Measurements from ENCODE around the gene SLC9B2. TPM values are rescaled to one million over a fixed set of nuclear protein-coding genes. Genes with fewer than 3 reads are reported as not detected.

SLC9B2 gene
- total RNA-seq, 4 donors from 2014 or later = 1.1 to 19.0 (median 7.8) TPM

GRCh38 chr4:103075435-103075893 lies 1.1 kb downstream of the SLC9B2 start:
- Histone ChIP-seq H3K36me3 (peaks cover 0 to 8% (median 0%) of the 10 kb centered on the region in 3 donors), H3K27ac (peak overlapping the region; percentile 65 to 90 (median 86)), H3K4me3 (peak overlapping the region; percentile 58 to 81 (median 76)), H3K4me1 (peaks cover 0 to 4% (median 4%) of the 10 kb centered on the region in 4 donors), H3K27me3 (no peaks in the 10 kb centered on the region), H3K9me3 (no peaks in the 10 kb centered on the region)
- DNase-seq = no peak
- no peak for TF ChIP-seq POLR2A (IDR thresholded peaks at IDR 0.05)
- TF ChIP-seq, protein P1, sequence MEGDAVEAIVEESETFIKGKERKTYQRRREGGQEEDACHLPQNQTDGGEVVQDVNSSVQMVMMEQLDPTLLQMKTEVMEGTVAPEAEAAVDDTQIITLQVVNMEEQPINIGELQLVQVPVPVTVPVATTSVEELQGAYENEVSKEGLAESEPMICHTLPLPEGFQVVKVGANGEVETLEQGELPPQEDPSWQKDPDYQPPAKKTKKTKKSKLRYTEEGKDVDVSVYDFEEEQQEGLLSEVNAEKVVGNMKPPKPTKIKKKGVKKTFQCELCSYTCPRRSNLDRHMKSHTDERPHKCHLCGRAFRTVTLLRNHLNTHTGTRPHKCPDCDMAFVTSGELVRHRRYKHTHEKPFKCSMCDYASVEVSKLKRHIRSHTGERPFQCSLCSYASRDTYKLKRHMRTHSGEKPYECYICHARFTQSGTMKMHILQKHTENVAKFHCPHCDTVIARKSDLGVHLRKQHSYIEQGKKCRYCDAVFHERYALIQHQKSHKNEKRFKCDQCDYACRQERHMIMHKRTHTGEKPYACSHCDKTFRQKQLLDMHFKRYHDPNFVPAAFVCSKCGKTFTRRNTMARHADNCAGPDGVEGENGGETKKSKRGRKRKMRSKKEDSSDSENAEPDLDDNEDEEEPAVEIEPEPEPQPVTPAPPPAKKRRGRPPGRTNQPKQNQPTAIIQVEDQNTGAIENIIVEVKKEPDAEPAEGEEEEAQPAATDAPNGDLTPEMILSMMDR (IDR thresholded peaks at IDR 0.05) = no peak

GRCh38 chr4:103074744-103075434 lies 1.7 kb downstream of the SLC9B2 start:
- no peak for TF ChIP-seq POLR2A (IDR thresholded peaks at IDR 0.05)
- TF ChIP-seq, protein P1 (IDR thresholded peaks at IDR 0.05) = no peak
- peak overlapping the region in 1 of 4 donors; percentile 90 for H3K27ac ChIP-seq
- peaks cover 0 to 4% (median 4%) of the 10 kb centered on the region in 4 donors for H3K4me1 ChIP-seq

GRCh38 chr4:103073792-103074438 lies 2.6 kb downstream of the SLC9B2 start:
- H3K27me3 ChIP-seq = no peaks in the 10 kb centered on the region
- H3K9me3 ChIP-seq = no peaks in the 10 kb centered on the region
- H3K4me1 ChIP-seq = peaks cover 0 to 4% (median 4%) of the 10 kb centered on the region in 4 donors
- H3K36me3 ChIP-seq = no peaks in the 10 kb centered on the region
- TF ChIP-seq POLR2A (IDR thresholded peaks at IDR 0.05) = no peak
- TF ChIP-seq, protein P1 (IDR thresholded peaks at IDR 0.05) = no peak
- no peak overlapping the region for H3K4me3 ChIP-seq
- DNase-seq = no peak
- H3K27ac ChIP-seq = no peak overlapping the region

More at GRCh38 chr4:103074744-103075434, 1.7 kb downstream of the SLC9B2 start:
- peak overlapping the region in 1 of 4 donors; percentile 75 for H3K4me3 ChIP-seq
- H3K27me3 ChIP-seq = no peaks in the 10 kb centered on the region
- H3K36me3 ChIP-seq = peaks cover 0 to 5% (median 0%) of the 10 kb centered on the region in 3 donors
- DNase-seq = no peak
- H3K9me3 ChIP-seq = no peaks in the 10 kb centered on the region

DNA sequence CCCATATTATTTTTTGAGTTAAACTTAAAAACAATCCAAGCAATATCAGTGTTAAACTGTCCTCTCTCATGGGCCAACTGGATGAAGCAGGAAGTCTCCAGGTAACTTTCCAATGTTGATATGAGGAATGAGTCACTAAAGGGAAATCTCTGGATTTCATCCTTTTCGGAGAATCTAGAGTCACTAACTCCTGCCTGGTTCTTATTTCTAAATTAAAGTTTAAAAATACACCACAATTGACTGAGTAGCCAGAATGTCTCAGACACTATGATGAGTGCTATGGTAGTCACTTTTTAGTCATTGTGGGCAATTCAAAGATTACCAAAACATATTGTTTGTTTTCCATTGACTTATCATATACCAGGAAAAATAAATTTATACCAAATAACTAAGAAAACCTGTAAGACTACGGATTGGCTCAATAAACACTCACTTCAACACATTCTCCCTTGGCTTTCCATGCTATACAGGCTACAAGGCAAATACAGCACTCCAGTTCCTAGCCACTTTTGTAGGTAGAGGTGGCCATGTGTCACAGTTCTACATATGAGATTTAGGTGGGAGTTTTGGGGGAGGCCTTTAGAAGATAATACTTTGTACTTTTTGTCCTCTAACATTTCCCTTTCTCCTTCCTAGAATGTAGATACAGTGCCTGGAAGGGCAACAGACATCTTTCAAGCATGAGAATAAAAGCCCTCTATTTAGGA lies 8.6 kb downstream of the SLC9B2 start:
- DNase-seq = no peak
- Histone ChIP-seq H3K4me1 (no peaks in the 10 kb centered on the region), H3K4me3 (no peak overlapping the region), H3K27ac (no peak overlapping the region), H3K36me3 (no peaks in the 10 kb centered on the region), H3K27me3 (no peaks in the 10 kb centered on the region), H3K9me3 (no peaks in the 10 kb centered on the region)
- TF ChIP-seq, protein P1 (IDR thresholded peaks at IDR 0.05) = no peak
- TF ChIP-seq POLR2A (IDR thresholded peaks at IDR 0.05) = no peak

GRCh38 chr4:103060453-103061148 lies 16.0 kb downstream of the SLC9B2 start:
- Histone ChIP-seq H3K9me3 (no peaks in the 10 kb centered on the region), H3K36me3 (no peaks in the 10 kb centered on the region), H3K27me3 (no peaks in the 10 kb centered on the region), H3K4me3 (no peak overlapping the region), H3K27ac (no peak overlapping the region), H3K4me1 (no peaks in the 10 kb centered on the region)
- TF ChIP-seq, protein P1 (IDR thresholded peaks at IDR 0.05) = no peak
- no peak for TF ChIP-seq POLR2A (IDR thresholded peaks at IDR 0.05)
- DNase-seq = no peak

Measured in Peyer's patch (tissue), 4 donors.